CD4-positive, alpha-beta T cell (primary cell): ENCODE measurements around the gene EAF1. TPM values are rescaled to one million over a fixed set of nuclear protein-coding genes. Genes with fewer than 3 reads are reported as not detected.
"Not testable (repeated sequence)": the region's sequence is repeated elsewhere in the genome, so short reads cannot be mapped to it uniquely, and the experiment has no call there.

Experiments
- ATAC-seq: fragments of 200-7000 bp; cut with Tn5 transposase; one replicate; pipeline ENCODE4 v1.10.0; 2022; ENCODE audit warnings: mild to moderate bottlenecking; ENCODE audit not compliant: poor library complexity
- CTCF ChIA-PET: fragments of 350-600 bp; sonication (Branson Sonifier 250); formaldehyde crosslinking; loops from one replicate; lab custom pipeline; 2021; ENCODE audit warnings: antibody characterized with exemption, inconsistent platforms; lab: Charles Lee
- POLR2A ChIA-PET: fragments of 350-600 bp; sonication (Branson Sonifier 250); formaldehyde crosslinking; loops from one replicate; lab custom pipeline; 2021; ENCODE audit warnings: antibody characterized with exemption, inconsistent platforms; lab: Charles Lee
- DNase-seq, 14 experiments: peaks; one replicate each; pipeline ENCODE4 v3.0.0-alpha.2; 2013 to 2020; ENCODE audit warnings: mixed read lengths in 2 of 14
- H3K27ac ChIP-seq, 2 donors: one replicate each; pipeline versions ENCODE4 v1.5.1 to v1.7.0; 2013; ENCODE audit warnings: low read length in 2 of 2, low read depth in 1 of 2, mild to moderate bottlenecking in 1 of 2
- H3K27me3 ChIP-seq, 2 experiments: 1 replicate in 1 of 2; 2 replicates in 1 of 2; pipeline versions ENCODE4 v1.6.1 to v1.7.0; 2013; ENCODE audit warnings: low read length in 2 of 2, control low read depth in 1 of 2, mild to moderate bottlenecking in 1 of 2, moderate library complexity in 1 of 2; ENCODE audit not compliant: insufficient read depth in 2 of 2, control insufficient read depth in 1 of 2
- H3K36me3 ChIP-seq: one replicate; pipeline ENCODE4 v1.6.1; 2013; ENCODE audit warnings: low read length, control low read depth; ENCODE audit not compliant: insufficient read depth
- H3K4me1 ChIP-seq: one replicate; pipeline ENCODE4 v1.6.1; 2013; ENCODE audit warnings: low read length, control low read depth; ENCODE audit not compliant: insufficient read depth
- H3K4me3 ChIP-seq: one replicate; pipeline ENCODE4 v1.5.1; 2013; ENCODE audit warnings: mild to moderate bottlenecking, low read length, moderate library complexity
- H3K9me3 ChIP-seq, 2 experiments: 1 replicate in 1 of 2; 2 replicates in 1 of 2; pipeline versions ENCODE4 v1.6.1 to v1.7.0; 2013; ENCODE audit warnings: low read length in 2 of 2, mild to moderate bottlenecking in 2 of 2, control low read depth in 1 of 2, moderate library complexity in 1 of 2; ENCODE audit not compliant: control insufficient read depth in 1 of 2, insufficient read depth in 1 of 2
- H3K27ac Mint-ChIP-seq: one replicate; pipeline ENCODE4 v1.8.0; 2020; ENCODE audit warnings: mixed read lengths
- H3K27me3 Mint-ChIP-seq: one replicate; pipeline ENCODE4 v1.8.0; 2021; ENCODE audit warnings: mixed read lengths
- H3K36me3 Mint-ChIP-seq: one replicate; pipeline ENCODE4 v1.8.0; 2021; ENCODE audit warnings: low read depth, mixed read lengths
- H3K4me1 Mint-ChIP-seq: one replicate; pipeline ENCODE4 v1.8.0; 2021; ENCODE audit warnings: low read depth, mixed read lengths
- H3K4me3 Mint-ChIP-seq: one replicate; pipeline ENCODE4 v1.8.0; 2020; ENCODE audit warnings: mild to moderate bottlenecking, mixed read lengths
- H3K9me3 Mint-ChIP-seq: one replicate; pipeline ENCODE4 v1.8.0; 2020; ENCODE audit warnings: mixed read lengths
- intact Hi-C, 2 experiments: fragments of 100-400 bp; cut with DNase I in 1 of 2; cut with micrococcal nuclease in 1 of 2; formaldehyde crosslinking; loops; one replicate each; pipeline versions ENCODE4 v1.15.1 to v1.9.0; 2023 to 2025; cut with DNase I, micrococcal nuclease
- total RNA-seq, 174 experiments: library from RNA in 2 of 174; stranded (reverse) in 2 of 174; gene quantifications; one replicate each; pipeline ENCODE4 v1.2.3 and lab custom pipeline; 2021 to 2026
- TF ChIP-seq, protein P1 (sequence below): fragments of 200-600 bp; IDR thresholded peaks from one replicate; pipeline ENCODE4 v1.8.0; 2022; ENCODE audit warnings: antibody characterized with exemption, mild to moderate bottlenecking

The EAF1 gene
- total RNA-seq, 2 experiments from 2014 or later, result 31.7 to 34.9 TPM

- Mint-ChIP-seq H3K27me3 (no peaks in the 10 kb centered on the region), H3K4me3 (no peak overlapping the region), H3K36me3 (peaks cover 51% of the 10 kb centered on the region), H3K9me3 (no peaks in the 10 kb centered on the region), H3K27ac (no peak overlapping the region), H3K4me1 (no peaks in the 10 kb centered on the region)
- Histone ChIP-seq H3K4me3 (no peak overlapping the region), H3K9me3 (no peaks in the 10 kb centered on the region), H3K27me3 (no peaks in the 10 kb centered on the region), H3K27ac (no peak overlapping the region), H3K36me3 (peaks cover 37% of the 10 kb centered on the region), H3K4me1 (no peaks in the 10 kb centered on the region)
- ChIA-PET CTCF (interaction anchor here (2.0 kb wide), 1 partner anchor 207 kb away, joined by 8 read pairs; no protein-coding TSS in a partner anchor), POLR2A (interaction anchor here (0.8 kb wide), 1 partner anchor 254 kb away, joined by 3 read pairs; no protein-coding TSS in a partner anchor)
- TF ChIP-seq, protein P1, sequence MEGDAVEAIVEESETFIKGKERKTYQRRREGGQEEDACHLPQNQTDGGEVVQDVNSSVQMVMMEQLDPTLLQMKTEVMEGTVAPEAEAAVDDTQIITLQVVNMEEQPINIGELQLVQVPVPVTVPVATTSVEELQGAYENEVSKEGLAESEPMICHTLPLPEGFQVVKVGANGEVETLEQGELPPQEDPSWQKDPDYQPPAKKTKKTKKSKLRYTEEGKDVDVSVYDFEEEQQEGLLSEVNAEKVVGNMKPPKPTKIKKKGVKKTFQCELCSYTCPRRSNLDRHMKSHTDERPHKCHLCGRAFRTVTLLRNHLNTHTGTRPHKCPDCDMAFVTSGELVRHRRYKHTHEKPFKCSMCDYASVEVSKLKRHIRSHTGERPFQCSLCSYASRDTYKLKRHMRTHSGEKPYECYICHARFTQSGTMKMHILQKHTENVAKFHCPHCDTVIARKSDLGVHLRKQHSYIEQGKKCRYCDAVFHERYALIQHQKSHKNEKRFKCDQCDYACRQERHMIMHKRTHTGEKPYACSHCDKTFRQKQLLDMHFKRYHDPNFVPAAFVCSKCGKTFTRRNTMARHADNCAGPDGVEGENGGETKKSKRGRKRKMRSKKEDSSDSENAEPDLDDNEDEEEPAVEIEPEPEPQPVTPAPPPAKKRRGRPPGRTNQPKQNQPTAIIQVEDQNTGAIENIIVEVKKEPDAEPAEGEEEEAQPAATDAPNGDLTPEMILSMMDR, result no peak
- intact Hi-C loops, result loop anchor here (5.0 kb wide), 2 partner anchors 297 to 302 kb away; no protein-coding TSS in a partner anchor
- DNase-seq (peak in 2 of 14 experiments; percentile 53 to 61), ATAC-seq (no peak)
Observed at GRCh38 chr3:15409239-15409638, 18.2 kb upstream of the EAF1 start.

GRCh38 chr3:15409774-15410173 lies 17.6 kb upstream of the EAF1 start:
- DNase-seq, result no peak
- H3K4me3 Mint-ChIP-seq, result no peak overlapping the region
- no peaks in the 10 kb centered on the region for H3K4me1 ChIP-seq
- peaks cover 41% of the 10 kb centered on the region for H3K36me3 ChIP-seq
- no peaks in the 10 kb centered on the region for H3K9me3 Mint-ChIP-seq
- ATAC-seq, result no peak
- H3K4me1 Mint-ChIP-seq, result no peaks in the 10 kb centered on the region
- peaks cover 56% of the 10 kb centered on the region for H3K36me3 Mint-ChIP-seq
- no peaks in the 10 kb centered on the region for H3K27me3 Mint-ChIP-seq
- ChIA-PET CTCF (no interaction called here), POLR2A (no interaction called here)
- TF ChIP-seq, protein P1, result no peak
- intact Hi-C loops, result loop anchor here (5.0 kb wide), 2 partner anchors 297 to 302 kb away; no protein-coding TSS in a partner anchor
- no peaks in the 10 kb centered on the region for H3K9me3 ChIP-seq
- H3K4me3 ChIP-seq, result no peak overlapping the region
- H3K27ac Mint-ChIP-seq, result no peak overlapping the region
- no peaks in the 10 kb centered on the region for H3K27me3 ChIP-seq
- H3K27ac ChIP-seq, result no peak overlapping the region

GRCh38 chr3:15410966-15411365 lies 16.4 kb upstream of the EAF1 start:
- H3K4me1 Mint-ChIP-seq, ATAC-seq, H3K27me3 Mint-ChIP-seq, CTCF ChIA-PET, H3K9me3 Mint-ChIP-seq, intact Hi-C loops, H3K27me3 ChIP-seq, DNase-seq, H3K9me3 ChIP-seq, H3K27ac ChIP-seq, H3K4me1 ChIP-seq, H3K4me3 Mint-ChIP-seq, H3K27ac Mint-ChIP-seq, H3K4me3 ChIP-seq: not testable (repeated sequence)
- POLR2A ChIA-PET, result interaction anchor here (1.2 kb wide), 1 partner anchor 205 kb away, joined by 3 read pairs; the partner anchor contains the start of gene CAPN7
- peaks cover 53% of the 10 kb centered on the region for H3K36me3 ChIP-seq
- H3K36me3 Mint-ChIP-seq, result peaks cover 68% of the 10 kb centered on the region

DNA sequence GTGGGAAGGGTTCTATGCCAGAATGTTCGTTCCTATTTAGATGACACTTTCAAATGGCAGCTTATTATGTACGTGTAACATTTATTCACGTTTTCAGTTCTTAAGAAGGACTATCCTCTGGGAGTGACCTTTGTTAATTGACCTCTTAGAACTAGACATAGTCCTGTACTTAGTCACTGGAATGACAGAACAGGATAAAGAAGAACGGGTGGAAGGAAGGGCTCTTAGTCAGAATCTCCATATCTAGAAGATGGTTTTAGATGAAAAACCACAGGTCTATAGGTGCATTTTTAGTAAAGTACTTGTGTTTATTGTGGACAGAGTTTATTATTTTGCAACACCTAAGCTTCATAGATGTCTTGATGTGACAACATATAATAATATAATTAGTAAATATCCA lies 6.5 kb upstream of the EAF1 start:
- peaks cover 32% of the 10 kb centered on the region for H3K36me3 ChIP-seq
- ChIA-PET POLR2A (no interaction called here), CTCF (no interaction called here)
- H3K27ac ChIP-seq, result no peak overlapping the region
- no peak for ATAC-seq
- DNase-seq, result no peak
- no peaks in the 10 kb centered on the region for H3K27me3 ChIP-seq
- H3K4me3 ChIP-seq, result no peak overlapping the region
- Mint-ChIP-seq H3K4me1 (peaks cover 36% of the 10 kb centered on the region), H3K9me3 (no peaks in the 10 kb centered on the region), H3K4me3 (peak overlapping the region; percentile 27), H3K27ac (no peak overlapping the region), H3K27me3 (no peaks in the 10 kb centered on the region), H3K36me3 (peaks cover 73% of the 10 kb centered on the region)
- TF ChIP-seq, protein P1, result no peak
- H3K9me3 ChIP-seq, result no peaks in the 10 kb centered on the region
- intact Hi-C loops, result loop anchor here in 1 of 2 experiments (10.0 kb wide), 3 partner anchors 476 to 1546 kb away; partner anchors contain the start of genes DPH3, NR2C2 and OXNAD1
- peaks cover 5% of the 10 kb centered on the region for H3K4me1 ChIP-seq
